H1 (cell line): Measurements from ENCODE around the gene CTSK. TPM values are rescaled to one million over a fixed set of nuclear protein-coding genes. Genes with fewer than 3 reads are reported as not detected.

ENCODE experiments used
- CTCF ChIA-PET: fragments of 300-600 bp; sonication (Branson Sonifier 250); formaldehyde crosslinking; loops from one replicate; lab custom pipeline; 2021; ENCODE audit not compliant: partially characterized antibody; lab: Charles Lee
- POLR2A ChIA-PET: fragments of 300-600 bp; sonication (Branson Sonifier 250); formaldehyde crosslinking; loops from one replicate; lab custom pipeline; 2021; ENCODE audit warnings: inconsistent platforms; ENCODE audit not compliant: partially characterized antibody; lab: Charles Lee
- DNase-seq, 2 experiments: peaks; one replicate each; pipeline versions ENCODE4 v3.0.0 to v3.0.0-alpha.2; 2010 to 2022; ENCODE audit warnings: low spot score in 2 of 2, low read depth in 1 of 2, mixed read lengths in 1 of 2
- FAIRE-seq: peaks from 2 replicates; lab custom pipeline; 2011; peaks lifted over from hg19 to GRCh38; lab: Jason Lieb, UNC
- H2AFZ ChIP-seq: 2 replicates; pipeline ENCODE4 v1.8.1; 2012; ENCODE audit warnings: low read length, inconsistent platforms
- H2AK5ac ChIP-seq: 2 replicates; pipeline ENCODE4 v1.6.1; 2013; ENCODE audit warnings: low read depth, low read length
- H2BK120ac ChIP-seq: replicated peaks from 2 replicates; pipeline ENCODE3; 2013; ENCODE audit warnings: low read depth, low read length, inconsistent platforms
- H2BK12ac ChIP-seq: 2 replicates; pipeline ENCODE4 v1.6.1; 2013; ENCODE audit warnings: low read depth, low read length
- H2BK15ac ChIP-seq: 2 replicates; pipeline ENCODE4 v1.6.1; 2013; ENCODE audit warnings: low read length
- H2BK20ac ChIP-seq: 2 replicates; pipeline ENCODE4 v1.6.1; 2013; ENCODE audit warnings: low read length
- H2BK5ac ChIP-seq: 2 replicates; pipeline ENCODE4 v1.6.1; 2013; ENCODE audit warnings: low read depth, low read length
- H3K14ac ChIP-seq: 2 replicates; pipeline ENCODE4 v1.6.1; 2013; ENCODE audit warnings: inconsistent platforms; ENCODE audit not compliant: insufficient read length
- H3K18ac ChIP-seq: 2 replicates; pipeline ENCODE4 v1.6.1; 2013; ENCODE audit warnings: low read length; ENCODE audit errors: extremely low read depth
- H3K23ac ChIP-seq: 2 replicates; pipeline ENCODE4 v1.6.1; 2013; ENCODE audit warnings: inconsistent platforms; ENCODE audit not compliant: insufficient read length
- H3K23me2 ChIP-seq: 2 replicates; pipeline ENCODE4 v1.6.1; 2013; ENCODE audit warnings: low read depth, low read length
- H3K27ac ChIP-seq: 2 replicates; pipeline ENCODE4 v1.6.1; 2011; ENCODE audit warnings: low read depth, low read length, inconsistent platforms
- H3K27me3 ChIP-seq, 4 experiments: replicated peaks in 1 of 4; 1 replicate in 1 of 4; 2 replicates in 3 of 4; pipeline versions ENCODE4 v1.6.1 to v1.8.1; 2011 to 2013; ENCODE audit warnings: low read length in 3 of 4, mild to moderate bottlenecking in 3 of 4, inconsistent platforms in 2 of 4, mixed read lengths in 2 of 4, moderate library complexity in 1 of 4; ENCODE audit not compliant: control insufficient read depth in 3 of 4, insufficient read depth in 3 of 4; ENCODE audit errors: extremely low read depth in 1 of 4
- H3K36me3 ChIP-seq, 4 experiments: 2 replicates each; pipeline versions ENCODE4 v1.6.1 to v1.8.1; 2011 to 2013; ENCODE audit warnings: mild to moderate bottlenecking in 4 of 4, low read length in 3 of 4, moderate library complexity in 2 of 4, control low read depth in 1 of 4, inconsistent platforms in 1 of 4; ENCODE audit not compliant: insufficient read depth in 4 of 4, control insufficient read depth in 2 of 4
- H3K4ac ChIP-seq: replicated peaks from 2 replicates; pipeline ENCODE3; 2013; ENCODE audit warnings: low read length, low read depth, mixed read lengths, inconsistent platforms; ENCODE audit not compliant: insufficient read length
- H3K4me1 ChIP-seq, 4 experiments: replicated peaks in 1 of 4; 1 replicate in 1 of 4; 2 replicates in 3 of 4; pipeline versions ENCODE4 v1.6.1 to v1.8.1; 2011 to 2013; ENCODE audit warnings: low read length in 3 of 4, inconsistent platforms in 2 of 4, mixed read lengths in 1 of 4; ENCODE audit not compliant: insufficient read depth in 4 of 4, control insufficient read depth in 3 of 4
- H3K4me2 ChIP-seq, 2 experiments: 2 replicates each; pipeline versions ENCODE4 v1.6.1 to v1.8.1; 2011 to 2013; ENCODE audit warnings: low read depth in 2 of 2, low read length in 2 of 2, control low read depth in 1 of 2, inconsistent platforms in 1 of 2, mild to moderate bottlenecking in 1 of 2; ENCODE audit not compliant: insufficient read depth in 1 of 2
- H3K4me3 ChIP-seq, 4 experiments: fragments of 200-600, 300-600 bp in 1 of 4; sonication (generic), shearing (Covaris generic), sonication (Bioruptor Twin) in 1 of 4; 2 replicates each; pipeline versions ENCODE4 v1.5.1 to v1.8.1; 2011 to 2016; ENCODE audit warnings: low read length in 4 of 4, low read depth in 3 of 4, control low read depth in 2 of 4, inconsistent platforms in 2 of 4, mild to moderate bottlenecking in 2 of 4, mixed read lengths in 1 of 4, moderate library complexity in 1 of 4; ENCODE audit not compliant: insufficient read depth in 2 of 4; ENCODE audit errors: extremely low read depth in 1 of 4
- H3K56ac ChIP-seq: replicated peaks from 2 replicates; pipeline ENCODE3; 2013; ENCODE audit warnings: low read depth, mild to moderate bottlenecking, mixed read lengths, low read length, inconsistent platforms; ENCODE audit not compliant: insufficient read length
- H3K79me1 ChIP-seq: 2 replicates; pipeline ENCODE4 v1.6.1; 2013; ENCODE audit warnings: low read depth, low read length, control low read depth
- H3K79me2 ChIP-seq, 2 experiments: 2 replicates each; pipeline versions ENCODE4 v1.6.1 to v1.8.1; 2012 to 2013; ENCODE audit warnings: low read length in 2 of 2, mild to moderate bottlenecking in 2 of 2, inconsistent platforms in 1 of 2; ENCODE audit not compliant: insufficient read depth in 2 of 2, control insufficient read depth in 1 of 2
- H3K9ac ChIP-seq, 4 experiments: replicated peaks in 1 of 4; 1 replicate in 1 of 4; 2 replicates in 3 of 4; pipeline versions ENCODE4 v1.6.1 to v1.8.1; 2011 to 2013; ENCODE audit warnings: low read depth in 3 of 4, low read length in 3 of 4, control low read depth in 2 of 4, mild to moderate bottlenecking in 2 of 4, moderate library complexity in 2 of 4, inconsistent platforms in 1 of 4; ENCODE audit errors: extremely low read depth in 1 of 4
- H3K9me3 ChIP-seq, 2 experiments: 2 replicates each; pipeline versions ENCODE4 v1.6.1 to v1.8.1; 2012 to 2013; ENCODE audit warnings: mild to moderate bottlenecking in 2 of 2, moderate library complexity in 2 of 2, control low read depth in 1 of 2, inconsistent platforms in 1 of 2, low read depth in 1 of 2, low read length in 1 of 2, mixed read lengths in 1 of 2; ENCODE audit not compliant: insufficient read depth in 2 of 2
- H4K20me1 ChIP-seq, 2 experiments: replicated peaks in 1 of 2; 2 replicates each; pipeline versions ENCODE3 to v1.8.1; 2011 to 2013; ENCODE audit warnings: inconsistent platforms in 2 of 2, low read length in 2 of 2, mild to moderate bottlenecking in 1 of 2; ENCODE audit not compliant: insufficient read depth in 2 of 2, control insufficient read depth in 1 of 2
- H4K5ac ChIP-seq: 2 replicates; pipeline ENCODE4 v1.6.1; 2013; ENCODE audit warnings: low read length, low read depth, mixed read lengths, inconsistent platforms; ENCODE audit not compliant: insufficient read length
- H4K8ac ChIP-seq: 2 replicates; pipeline ENCODE4 v1.8.0; 2013; ENCODE audit warnings: mild to moderate bottlenecking, moderate library complexity, low read length, inconsistent platforms; ENCODE audit not compliant: insufficient read depth; ENCODE audit errors: extremely low read depth
- H4K91ac ChIP-seq: replicated peaks from 2 replicates; pipeline ENCODE3; 2013; ENCODE audit warnings: low read length, mixed read lengths, inconsistent platforms; ENCODE audit not compliant: insufficient read length
- ASH2L ChIP-seq: fragments of 200-600, 300-600 bp; sonication (generic); IDR thresholded peaks from one replicate; pipeline ENCODE4 v1.7.1; 2017; ENCODE audit warnings: low read length
- BACH1 ChIP-seq: IDR thresholded peaks from 2 replicates; pipeline ENCODE4 v1.6.1; 2012; ENCODE audit warnings: low read length, improper control_type of control experiment
- BCL11A ChIP-seq, 2 experiments: IDR thresholded peaks; one replicate each; pipeline ENCODE4 v1.6.1; 2011; ENCODE audit warnings: low read depth in 2 of 2, low read length in 2 of 2, mild to moderate bottlenecking in 2 of 2
- CBX5 ChIP-seq: fragments of 300-800, 300-1000 bp; sonication (generic); IDR thresholded peaks from 2 replicates; pipeline ENCODE4 v1.7.1; 2016; ENCODE audit warnings: antibody characterized with exemption, low read length, low read depth
- CHD1 ChIP-seq: IDR thresholded peaks from 2 replicates; pipeline ENCODE4 v1.6.1; 2012; ENCODE audit warnings: low read depth, low read length, improper control_type of control experiment
- GABPA ChIP-seq: IDR thresholded peaks from 2 replicates; pipeline ENCODE4 v1.6.1; 2011; ENCODE audit warnings: mild to moderate bottlenecking, low read length, moderate library complexity, borderline replicate concordance; ENCODE audit not compliant: insufficient read depth
- HDAC6 ChIP-seq: IDR thresholded peaks from one replicate; pipeline ENCODE4 v1.7.1; 2012; ENCODE audit warnings: low read depth, mild to moderate bottlenecking, inconsistent platforms, low read length, moderate library complexity
- PHF8 ChIP-seq: fragments of 200-600 bp; sonication (generic); conservative IDR thresholded peaks from 2 replicates; pipeline ENCODE4 v1.7.1; 2012; ENCODE audit warnings: low read depth, mild to moderate bottlenecking, inconsistent platforms, low read length, moderate library complexity
- RXRA ChIP-seq: IDR thresholded peaks from 2 replicates; pipeline ENCODE4 v1.6.1; 2011; ENCODE audit warnings: low read depth, mild to moderate bottlenecking, low read length, moderate library complexity; ENCODE audit not compliant: insufficient read depth
- SAP30 ChIP-seq: fragments of 300-600 bp; sonication (generic); IDR thresholded peaks from 2 replicates; pipeline ENCODE4 v1.7.1; 2012; ENCODE audit warnings: low read length, moderate library complexity, mild to moderate bottlenecking, inconsistent platforms; ENCODE audit not compliant: insufficient read depth, insufficient replicate concordance
- SP1 ChIP-seq: IDR thresholded peaks from 2 replicates; pipeline ENCODE4 v1.6.1; 2011; ENCODE audit warnings: low read depth, low read length
- SP4 ChIP-seq: IDR thresholded peaks from 2 replicates; pipeline ENCODE4 v1.6.1; 2012; ENCODE audit warnings: low read length, inconsistent platforms
- TCF12 ChIP-seq: IDR thresholded peaks from 2 replicates; pipeline ENCODE4 v1.6.1; 2011; ENCODE audit warnings: low read depth, mild to moderate bottlenecking, low read length
- WGBS, 2 experiments: shearing (Covaris generic) in 1 of 2; methylation state at CpG; one replicate each; pipeline versions ENCODE4 v1.1.6 to v1.1.7; 2013 to 2015; ENCODE audit warnings: low lambda C conversion rate in 2 of 2, mixed read lengths in 2 of 2, inconsistent platforms in 1 of 2, low coverage in 1 of 2, missing lambda C conversion rate in 1 of 2; ENCODE audit not compliant: insufficient replicate concordance in 2 of 2, insufficient coverage in 1 of 2, insufficient read length in 1 of 2; ENCODE audit errors: extremely low coverage in 1 of 2, missing lambda C conversion rate in 1 of 2; 5-methylcytosine and 5-hydroxymethylcytosine counted together
- polyA plus RNA-seq, 7 experiments: library from polyadenylated mRNA; depleted of rRNA in 3 of 7; stranded (reverse) in 5 of 7; unstranded in 2 of 7; fragments of >200 nt in 5 of 7; fragments of 200-250 nt in 2 of 7; gene quantifications; 1 replicate in 5 of 7; 2 replicates in 1 of 7; 4 replicates in 1 of 7; pipeline versions ENCODE4 v1.2.1 to v1.2.3, GENCODE V29; 2011 to 2013; ENCODE audit warnings: missing spikeins in 2 of 7, mixed read lengths in 2 of 7
- total RNA-seq: library from RNA; stranded (reverse); fragmentation: NEBNext Ultra II Directional; extraction: Animal tissue kit (Norgen Biotek cat#: 25700); gene quantifications from 2 replicates; pipeline ENCODE4 v1.2.1, GENCODE V29; 2021

CTSK gene
- total and polyA plus RNA-seq, 2 of the 8 experiments (the other 6 are each of a cell fraction or from before 2014, with no cell fraction given) = 2.7 to 4.2 TPM

DNA sequence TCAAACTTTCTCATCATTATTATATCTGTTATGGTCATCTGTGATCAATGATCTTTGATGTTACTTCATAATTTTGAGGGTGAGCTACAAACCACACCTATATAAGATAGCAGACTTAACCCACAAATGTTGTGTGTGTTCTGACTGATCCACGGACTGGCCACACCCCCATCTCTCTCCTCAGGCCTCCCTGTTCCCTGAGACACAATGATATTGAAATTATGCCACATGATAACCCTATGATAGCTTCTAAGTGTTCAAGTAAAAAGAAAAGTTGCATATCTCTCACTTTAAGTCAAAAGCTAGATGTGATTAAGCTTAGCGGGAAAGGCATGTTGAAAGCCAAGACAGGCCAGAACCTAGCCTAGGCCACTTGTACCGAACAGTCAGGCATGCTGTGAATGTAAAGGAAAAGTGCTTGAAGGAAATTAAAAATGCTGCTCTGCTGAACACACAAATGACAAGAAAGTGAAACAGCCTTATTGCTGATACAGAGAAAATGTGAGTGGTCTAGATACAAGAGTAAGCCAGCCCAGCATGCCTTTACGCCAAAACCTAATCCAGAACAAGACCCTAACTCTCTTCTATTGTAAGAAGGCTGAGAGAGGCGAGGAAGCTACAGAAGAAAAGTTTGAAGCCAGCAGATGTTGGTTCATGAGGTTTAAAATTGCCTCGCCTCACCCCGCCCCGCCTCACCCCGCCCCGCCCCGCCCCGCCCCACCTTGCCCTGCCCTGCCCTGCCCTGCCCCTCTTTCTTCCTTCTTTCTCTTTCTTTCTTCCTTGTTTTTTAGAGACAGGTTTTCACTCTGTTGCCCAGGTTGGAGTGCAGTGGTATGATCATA lies 59.0 kb downstream of the CTSK start:
- DNase-seq (no peak), FAIRE-seq (no peak)
- Histone ChIP-seq H3K56ac (no peak overlapping the region), H3K27me3 (no peaks in the 10 kb centered on the region), H4K20me1 (no peaks in the 10 kb centered on the region), H3K14ac (no peak overlapping the region), H3K27ac (no peak overlapping the region), H3K23me2 (no peaks in the 10 kb centered on the region), H2BK5ac (no peak overlapping the region), H2BK20ac (no peak overlapping the region), H4K91ac (no peak overlapping the region), H3K9me3 (no peaks in the 10 kb centered on the region), H3K4me1 (no peaks in the 10 kb centered on the region), H4K5ac (no peak overlapping the region), H3K79me2 (no peaks in the 10 kb centered on the region), H3K9ac (no peak overlapping the region), H3K4ac (no peak overlapping the region), H3K36me3 (no peaks in the 10 kb centered on the region), H2BK15ac (no peak overlapping the region), H4K8ac (no peak overlapping the region), H3K18ac (no peak overlapping the region), H3K79me1 (no peaks in the 10 kb centered on the region), H2AK5ac (no peak overlapping the region), H3K23ac (no peak overlapping the region), H2AFZ (0 out of 2 replicates have a peak overlapping the region, but pooled peaks have one; percentile 34), H2BK120ac (no peak overlapping the region), H2BK12ac (no peak overlapping the region), H3K4me3 (no peak overlapping the region), H3K4me2 (no peak overlapping the region)
- POLR2A ChIA-PET = interaction anchor here (0.7 kb wide), 1 partner anchor 171 kb away, joined by 3 read pairs; no protein-coding TSS in a partner anchor
- CTCF ChIA-PET = interaction anchor here (1.3 kb wide), 1 partner anchor 10 kb away, joined by 6 read pairs; no protein-coding TSS in a partner anchor
- WGBS, 2 experiments = 94% methylated on average over 5 of the region's 12 CpGs; no CpG with 5 or more reads in 1 of the 2 experiments
- no peak for TF ChIP-seq RXRA
- TF ChIP-seq GABPA = no peak
- TF ChIP-seq ASH2L = no peak
- TF ChIP-seq BCL11A (IDR thresholded peaks at IDR 0.05; ENCODE audit: low read depth in 2 of 2, low read length in 2 of 2) = no peak
- no peak for TF ChIP-seq PHF8
- TF ChIP-seq BACH1 = no peak
- TF ChIP-seq SP1 = no peak
- TF ChIP-seq CBX5 = no peak
- TF ChIP-seq SAP30 = no peak
- TF ChIP-seq SP4 = no peak
- TF ChIP-seq HDAC6 = no peak
- no peak for TF ChIP-seq TCF12
- TF ChIP-seq CHD1 = no peak
